Measurements from ENCODE around the gene C4B.
"Not testable (repeated sequence)": the region's sequence is repeated elsewhere in the genome, so short reads cannot be mapped to it uniquely, and the experiment has no call there.

C4B gene

GRCh38 chr6:32037598-32038524, 23.3 kb downstream of the C4B start, which contains the start of gene CYP21A2:
Gene CYP21A2 (plus strand): TSS chr6:32038415. CDS start chr6:32038423, 8 bp downstream.
- not testable (repeated sequence) for DNase-seq

GRCh38 chr6:32038878-32039277, 24.3 kb downstream of the C4B start:
- DNase-seq = not testable (repeated sequence)

GRCh38 chr6:32039321-32040274, 25.0 kb downstream of the C4B start:
- not testable (repeated sequence) for DNase-seq

- DNase-seq = not testable (repeated sequence)
Observed at GRCh38 chr6:32040299-32041049, 25.9 kb downstream of the C4B start.

- DNase-seq = not testable (repeated sequence)
Observed at GRCh38 chr6:32041050-32041321, 26.4 kb downstream of the C4B start.

- not testable (repeated sequence) for DNase-seq
Observed at GRCh38 chr6:32041385-32041784, 26.8 kb downstream of the C4B start.

- not testable (repeated sequence) for DNase-seq
Observed at GRCh38 chr6:32042276-32042675, 27.7 kb downstream of the C4B start.

GRCh38 chr6:32043589-32044380, 29.2 kb downstream of the C4B start:
- not testable (repeated sequence) for DNase-seq

- not testable (repeated sequence) for DNase-seq
Observed at GRCh38 chr6:32044916-32045315, 30.3 kb downstream of the C4B start.

- DNase-seq = no peak
Observed at GRCh38 chr6:32045811-32046449, 31.3 kb downstream of the C4B start.

- DNase-seq = no peak
Observed at GRCh38 chr6:32046450-32047083, 32.0 kb downstream of the C4B start.

GRCh38 chr6:32047084-32047478, 32.5 kb downstream of the C4B start:
- no peak for DNase-seq

GRCh38 chr6:32047539-32047854, 32.9 kb downstream of the C4B start:
- DNase-seq = no peak

- DNase-seq = peak; percentile 91
Observed at GRCh38 chr6:32047855-32048766, 33.5 kb downstream of the C4B start.

GRCh38 chr6:32049149-32049548, 34.6 kb downstream of the C4B start:
- not testable (repeated sequence) for DNase-seq

GRCh38 chr6:32049736-32050135, 35.1 kb downstream of the C4B start:
- DNase-seq = not testable (repeated sequence)

GRCh38 chr6:32050562-32050961, 36.0 kb downstream of the C4B start:
- DNase-seq = no peak

GRCh38 chr6:32052626-32053025, 38.0 kb downstream of the C4B start:
- DNase-seq = not testable (repeated sequence)

- DNase-seq = not testable (repeated sequence)
Observed at GRCh38 chr6:32053314-32053713, 38.7 kb downstream of the C4B start.

- not testable (repeated sequence) for DNase-seq
Observed at GRCh38 chr6:32055756-32056155, 41.2 kb downstream of the C4B start.
